COLO668 (cell line): Measurements from ENCODE around the gene SLC22A25.
"Not testable (repeated sequence)": the region's sequence is repeated elsewhere in the genome, so short reads cannot be mapped to it uniquely, and the experiment has no call there.

Experiments used
- DNase-seq: peaks from one replicate; lab custom pipeline; 2025; ENCODE audit not compliant: unreplicated experiment; lab: John Stamatoyannopoulos, UW

The SLC22A25 gene

GRCh38 chr11:63235471-63236461 lies 7.6 kb downstream of the SLC22A25 start:
- not testable (repeated sequence) for DNase-seq

- no peak for DNase-seq
These were observed 13.6 kb downstream of the SLC22A25 start for GRCh38 chr11:63229815-63230214.

GRCh38 chr11:63227521-63228107 lies 15.8 kb downstream of the SLC22A25 start:
- DNase-seq: no peak

GRCh38 chr11:63226488-63227114 lies 16.8 kb downstream of the SLC22A25 start:
- DNase-seq: no peak

- no peak for DNase-seq
These were observed 29.3 kb downstream of the SLC22A25 start for GRCh38 chr11:63214093-63214492.

GRCh38 chr11:63212742-63213141 lies 30.7 kb downstream of the SLC22A25 start:
- no peak for DNase-seq

- DNase-seq: no peak
These were observed 33.3 kb downstream of the SLC22A25 start for GRCh38 chr11:63210111-63210510.
